ENCODE results near the gene RABGAP1L. TPM values are rescaled to one million over a fixed set of nuclear protein-coding genes. Genes with fewer than 3 reads are reported as not detected.
A peak's percentile ranks its signal among the peaks of the same experiment; 100 is the strongest.
"Not testable (repeated sequence)": the region's sequence is repeated elsewhere in the genome, so short reads cannot be mapped to it uniquely, and the experiment has no call there.

The RABGAP1L gene
- total RNA-seq, 4 donors from 2014 or later, result 42.4 to 74.5 (median 49.1) TPM

GRCh38 chr1:175015243-175015642 lies 855.9 kb downstream of the RABGAP1L start:
- no peaks in the 10 kb centered on the region for H3K4me1 ChIP-seq
- H3K36me3 ChIP-seq, result peaks cover 6 to 83% (median 34%) of the 10 kb centered on the region in 3 donors
- no peak for TF ChIP-seq EP300 (IDR thresholded peaks at IDR 0.05)
- no peak for TF ChIP-seq POLR2A (IDR thresholded peaks at IDR 0.05)
- no peak for TF ChIP-seq CTCF (IDR thresholded peaks at IDR 0.05)
- H3K27ac ChIP-seq, result no peak overlapping the region
- no peak overlapping the region for H3K4me3 ChIP-seq
- no peaks in the 10 kb centered on the region for H3K27me3 ChIP-seq
- 91 to 96% methylated on average over 4 of the region's 4 CpGs for WGBS, 2 donors
- no peaks in the 10 kb centered on the region for H3K9me3 ChIP-seq
- no peak for DNase-seq (ENCODE audit: low spot score in 2 of 2)

GRCh38 chr1:175019524-175019923 lies 860.2 kb downstream of the RABGAP1L start:
- TF ChIP-seq EP300 (IDR thresholded peaks at IDR 0.05) (no peak), CTCF (IDR thresholded peaks at IDR 0.05) (no peak), POLR2A (IDR thresholded peaks at IDR 0.05) (no peak)
- Histone ChIP-seq H3K27me3 (no peaks in the 10 kb centered on the region), H3K9me3 (no peaks in the 10 kb centered on the region), H3K27ac (no peak overlapping the region), H3K4me1 (peaks cover 0 to 26% (median 8%) of the 10 kb centered on the region in 4 donors), H3K36me3 (peaks cover 3 to 40% (median 19%) of the 10 kb centered on the region in 3 donors), H3K4me3 (no peak overlapping the region)
- 60 to 63% methylated on average over 3 of the region's 3 CpGs for WGBS, 2 donors
- no peak for DNase-seq (ENCODE audit: low spot score in 2 of 2)

GRCh38 chr1:175023043-175023921 lies 864.0 kb downstream of the RABGAP1L start, which contains the start of gene MRPS14:
TSS of gene MRPS14 (minus strand) at chr1:175023425. CDS start at chr1:175023408, 17 bp downstream.
- DNase-seq (ENCODE audit: low spot score in 2 of 2), result peak; percentile 98 to 99
- no peaks in the 10 kb centered on the region for H3K27me3 ChIP-seq
- no peaks in the 10 kb centered on the region for H3K9me3 ChIP-seq
- peak within 1 kb of the TSS; percentile 62 to 82 (median 80) for H3K4me3 ChIP-seq
- 2 to 3% methylated on average over 42 of the region's 42 CpGs for WGBS, 2 donors
- TF ChIP-seq CTCF (IDR thresholded peaks at IDR 0.05), result peak in 1 of 5 experiments; percentile 33
- TF ChIP-seq POLR2A (IDR thresholded peaks at IDR 0.05), result peak; percentile 50 to 83
- peak; percentile 85 to 98 for TF ChIP-seq EP300 (IDR thresholded peaks at IDR 0.05)
- peak within 1 kb of the TSS; percentile 51 to 90 (median 85) for H3K27ac ChIP-seq
- H3K4me1 ChIP-seq, result peaks cover 0 to 26% (median 8%) of the 10 kb centered on the region in 4 donors
- peaks cover 0 to 3% (median 0%) of the 10 kb centered on the region in 3 donors for H3K36me3 ChIP-seq

- DNase-seq (ENCODE audit: low spot score in 2 of 2); H3K9me3 ChIP-seq; H3K27me3 ChIP-seq; H3K36me3 ChIP-seq: not testable (repeated sequence)
- WGBS, 2 donors, result 95 to 97% methylated on average over 2 of the region's 2 CpGs
- Histone ChIP-seq H3K4me3 (peak overlapping the region; percentile 62 to 82 (median 80)), H3K27ac (peak overlapping the region; percentile 33 to 90 (median 85)), H3K4me1 (peaks cover 0 to 26% (median 8%) of the 10 kb centered on the region in 4 donors)
Observed at GRCh38 chr1:175023922-175024242, 864.6 kb downstream of the RABGAP1L start.

GRCh38 chr1:175024773-175025172 lies 865.5 kb downstream of the RABGAP1L start:
- no peak for TF ChIP-seq POLR2A (IDR thresholded peaks at IDR 0.05)
- TF ChIP-seq EP300 (IDR thresholded peaks at IDR 0.05), result no peak
- TF ChIP-seq CTCF (IDR thresholded peaks at IDR 0.05), result no peak
- Histone ChIP-seq H3K27ac (no peak overlapping the region), H3K4me3 (no peak overlapping the region), H3K36me3 (no peaks in the 10 kb centered on the region), H3K4me1 (peaks cover 0 to 32% (median 8%) of the 10 kb centered on the region in 4 donors), H3K9me3 (no peaks in the 10 kb centered on the region), H3K27me3 (no peaks in the 10 kb centered on the region)
- DNase-seq (ENCODE audit: low spot score in 2 of 2), result no peak
- WGBS, 2 donors, result 95 to 97% methylated on average over 2 of the region's 2 CpGs
